ENCODE data around the gene KLHL22. TPM values are rescaled to one million over a fixed set of nuclear protein-coding genes. Genes with fewer than 3 reads are reported as not detected.
A peak's percentile ranks its signal among the peaks of the same experiment; 100 is the strongest.
"Not testable (repeated sequence)": the region's sequence is repeated elsewhere in the genome, so short reads cannot be mapped to it uniquely, and the experiment has no call there.

The KLHL22 gene
- total RNA-seq, 1 experiment from 2014 or later: 30.4 TPM

DNA sequence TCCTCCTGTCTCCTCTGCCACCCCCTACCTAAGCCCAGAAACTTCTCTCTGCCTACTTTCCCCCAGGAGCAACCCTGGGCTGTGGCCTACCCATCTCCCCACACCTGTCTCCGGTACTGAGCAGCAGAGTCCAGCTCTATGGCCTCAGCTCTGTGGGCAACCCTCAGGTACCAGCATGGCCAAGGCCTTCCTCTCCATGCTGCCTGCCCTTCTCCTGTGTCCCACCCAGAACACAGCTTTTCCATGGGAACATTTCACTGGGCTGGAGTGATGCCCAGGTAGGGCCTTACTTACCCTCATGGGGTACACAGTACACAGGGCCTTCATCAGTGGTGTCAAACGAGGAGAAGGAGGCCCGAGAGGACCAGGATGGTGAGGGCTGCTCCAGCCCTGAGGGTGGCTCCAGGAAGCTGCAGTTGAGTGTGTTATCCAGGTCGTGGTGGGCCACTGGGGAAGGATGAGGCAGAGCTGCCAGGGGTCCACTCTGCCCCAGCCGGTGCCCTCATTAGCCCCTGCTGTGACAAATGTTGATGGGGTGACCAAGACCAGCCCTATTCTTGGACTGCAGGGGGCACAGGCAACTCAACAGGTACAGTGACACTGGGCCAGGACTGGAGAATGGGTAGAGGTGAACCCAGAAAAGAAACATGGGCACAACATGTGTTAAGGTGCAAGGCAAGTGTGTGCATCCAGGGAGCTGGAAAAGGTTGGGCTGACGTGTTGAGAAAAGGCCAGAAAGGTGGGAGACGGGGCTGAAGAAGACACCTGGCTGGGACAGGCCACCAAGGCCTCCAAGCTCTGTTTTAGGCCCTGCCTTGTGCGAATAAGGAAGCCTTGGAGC is 68.3 kb downstream of the KLHL22 start:
- in situ Hi-C loops (cut with HindIII; ENCODE audit: low sequenced_read_pairs): no loop called here
- DNase-seq (ENCODE audit: low spot score): no peak

DNA sequence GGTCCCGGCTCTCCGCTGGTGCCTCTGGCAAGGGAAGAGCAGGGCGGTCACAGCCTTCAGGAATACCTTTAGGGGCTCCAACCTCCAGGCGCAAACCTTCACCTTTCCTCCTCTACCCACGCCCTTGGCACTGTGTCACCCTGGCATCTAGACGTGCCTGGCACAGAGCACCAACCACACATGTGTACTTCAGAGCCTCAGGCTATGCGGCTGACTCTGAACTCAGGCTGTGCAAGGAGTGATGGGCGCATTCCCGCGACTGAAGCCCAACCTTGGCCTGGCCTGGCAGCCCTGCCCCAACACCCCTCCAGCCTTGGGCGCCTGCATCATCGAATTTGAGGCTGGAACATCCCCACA is 69.4 kb downstream of the KLHL22 start:
- DNase-seq (ENCODE audit: low spot score): no peak
- in situ Hi-C loops (cut with HindIII; ENCODE audit: low sequenced_read_pairs): no loop called here

DNA sequence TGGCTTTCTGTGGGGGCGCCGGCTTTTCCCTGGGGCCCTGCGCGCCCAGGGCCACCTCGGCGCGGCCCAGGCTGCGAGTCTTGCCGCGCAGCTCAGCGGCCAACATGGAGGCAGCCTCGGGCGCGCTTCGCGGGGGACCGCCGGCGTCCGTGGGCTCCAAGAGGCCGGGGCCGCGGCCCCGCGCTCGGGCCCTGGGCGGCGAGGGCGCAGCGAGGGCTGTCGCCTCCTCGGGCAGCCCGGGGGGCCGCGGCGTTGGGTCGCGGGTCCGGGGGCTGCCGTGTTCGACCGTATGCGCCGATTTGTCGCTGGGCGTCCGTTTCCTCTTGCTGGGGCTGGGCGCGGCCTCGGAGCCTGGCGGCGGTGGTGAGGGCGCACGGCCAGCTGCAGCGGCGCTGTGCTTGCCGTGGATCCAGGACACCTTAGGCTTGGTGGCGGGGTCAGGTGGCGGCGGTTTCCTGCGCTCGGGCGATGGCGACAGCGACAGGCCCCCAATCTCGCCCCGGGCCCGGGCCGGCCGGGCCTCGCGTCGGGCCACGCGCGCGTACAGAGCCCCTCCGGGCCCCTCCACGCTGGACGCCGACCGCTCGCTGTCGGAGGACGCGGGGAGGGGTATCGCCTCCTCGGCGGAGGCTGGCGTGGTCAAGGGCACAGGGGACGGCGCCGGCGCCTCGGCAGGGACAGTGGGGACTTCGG is 69.9 kb downstream of the KLHL22 start:
- in situ Hi-C loops (cut with HindIII; ENCODE audit: low sequenced_read_pairs): no loop called here
- no peak for DNase-seq (ENCODE audit: low spot score)

DNA sequence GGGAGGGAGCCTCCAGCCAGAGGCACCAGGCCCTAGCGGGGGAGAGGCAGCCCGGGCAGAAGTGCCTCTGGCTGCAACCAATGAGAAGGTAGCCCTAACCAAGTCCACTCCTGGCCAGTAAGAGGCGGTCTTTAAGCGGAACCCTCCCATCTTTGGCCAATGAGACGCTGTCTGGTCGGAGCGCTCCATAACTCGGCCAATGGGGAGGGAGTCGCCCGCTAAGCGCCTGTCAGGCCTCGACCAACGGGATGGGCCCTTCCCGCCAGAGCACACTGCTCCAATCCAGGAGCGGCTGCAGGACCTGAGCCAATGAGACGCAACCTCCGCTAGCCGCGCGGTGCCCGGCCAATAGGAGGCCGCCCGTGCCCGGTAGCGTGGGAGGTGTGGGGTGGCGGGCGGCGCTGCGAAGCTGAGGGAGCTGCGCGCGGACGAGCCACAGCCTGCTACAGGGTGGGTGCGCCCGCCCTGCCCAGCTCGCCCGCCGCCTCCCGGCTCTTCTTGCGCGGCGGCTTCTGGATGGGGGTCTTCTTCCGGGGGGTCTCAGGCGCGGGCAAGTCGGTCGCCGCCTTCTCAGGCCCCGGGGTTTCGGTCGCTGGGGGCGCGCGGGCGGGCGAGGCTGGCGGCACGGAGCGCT is 70.5 kb downstream of the KLHL22 start:
- peak; percentile 54 for DNase-seq (ENCODE audit: low spot score)
- in situ Hi-C loops (cut with HindIII; ENCODE audit: low sequenced_read_pairs): no loop called here

GRCh38 chr22:20424568-20424931 is 71.0 kb downstream of the KLHL22 start:
- in situ Hi-C loops (cut with HindIII; ENCODE audit: low sequenced_read_pairs): no loop called here
- no peak for DNase-seq (ENCODE audit: low spot score)

GRCh38 chr22:20423906-20424551 is 71.6 kb downstream of the KLHL22 start:
- in situ Hi-C loops (cut with HindIII; ENCODE audit: low sequenced_read_pairs): no loop called here

GRCh38 chr22:20423008-20423905 is 72.3 kb downstream of the KLHL22 start:
- in situ Hi-C loops (cut with HindIII; ENCODE audit: low sequenced_read_pairs): no loop called here
- DNase-seq (ENCODE audit: low spot score): no peak

More at GRCh38 chr22:20423906-20424551, 71.6 kb downstream of the KLHL22 start:
- no peak for DNase-seq (ENCODE audit: low spot score)

- no peak for DNase-seq (ENCODE audit: low spot score)
- in situ Hi-C loops (cut with HindIII; ENCODE audit: low sequenced_read_pairs): no loop called here
Observed at GRCh38 chr22:20422271-20423007, 73.2 kb downstream of the KLHL22 start.

- DNase-seq (ENCODE audit: low spot score): no peak
- in situ Hi-C loops (cut with HindIII; ENCODE audit: low sequenced_read_pairs): no loop called here
Observed at GRCh38 chr22:20421507-20421874, 74.1 kb downstream of the KLHL22 start.

- no peak for DNase-seq (ENCODE audit: low spot score)
- in situ Hi-C loops (cut with HindIII; ENCODE audit: low sequenced_read_pairs): no loop called here
Observed at GRCh38 chr22:20420157-20420842, 75.3 kb downstream of the KLHL22 start.

- in situ Hi-C loops (cut with HindIII; ENCODE audit: low sequenced_read_pairs): no loop called here
- no peak for DNase-seq (ENCODE audit: low spot score)
Observed at GRCh38 chr22:20419664-20419951, 76.0 kb downstream of the KLHL22 start.

GRCh38 chr22:20418211-20418788 is 77.3 kb downstream of the KLHL22 start:
- in situ Hi-C loops (cut with HindIII; ENCODE audit: low sequenced_read_pairs): no loop called here
- peak; percentile 86 for DNase-seq (ENCODE audit: low spot score)

DNA sequence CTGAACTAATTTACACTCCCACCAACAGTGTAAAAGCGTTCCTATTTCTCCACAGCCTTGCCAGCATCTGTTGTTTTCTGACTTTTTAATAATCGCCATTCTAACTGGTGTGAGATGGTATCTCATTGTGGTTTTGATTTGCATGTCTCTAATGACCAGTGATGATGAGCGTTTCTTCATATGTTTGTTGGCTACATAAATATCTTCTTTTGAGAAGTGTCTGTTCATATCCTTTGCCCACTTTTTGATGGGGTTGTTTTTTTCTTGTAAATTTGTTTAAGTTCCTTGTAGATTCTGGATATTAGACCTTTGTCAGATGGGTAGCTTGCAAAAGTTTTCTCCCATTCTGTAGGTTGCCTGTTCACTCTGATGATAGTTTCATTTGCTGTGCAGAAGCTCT is 79.9 kb downstream of the KLHL22 start:
- DNase-seq (ENCODE audit: low spot score); in situ Hi-C loops (cut with HindIII; ENCODE audit: low sequenced_read_pairs): not testable (repeated sequence)

DNA sequence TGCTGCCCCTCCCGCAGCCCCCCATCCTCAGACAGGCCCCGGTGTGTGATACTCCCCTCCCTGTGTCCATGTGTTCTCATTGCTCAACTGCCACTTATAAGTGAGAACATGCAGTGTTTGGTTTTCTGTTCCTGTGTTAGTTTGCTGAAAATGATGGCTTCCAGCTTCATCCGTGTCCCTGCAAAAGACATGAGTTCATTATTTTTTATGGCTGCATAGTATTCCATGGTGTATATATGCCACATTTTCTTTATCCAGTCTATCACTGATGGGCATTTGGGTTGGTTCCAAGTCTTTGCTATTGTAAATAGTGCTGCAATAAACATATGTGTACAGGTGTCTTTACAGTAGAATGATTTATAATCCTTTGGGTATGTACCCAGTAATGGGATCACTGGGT is 80.4 kb downstream of the KLHL22 start:
- DNase-seq (ENCODE audit: low spot score); in situ Hi-C loops (cut with HindIII; ENCODE audit: low sequenced_read_pairs): not testable (repeated sequence)

GRCh38 chr22:20414450-20414849 is 81.1 kb downstream of the KLHL22 start:
- no peak for DNase-seq (ENCODE audit: low spot score)
- in situ Hi-C loops (cut with HindIII; ENCODE audit: low sequenced_read_pairs): no loop called here

DNA sequence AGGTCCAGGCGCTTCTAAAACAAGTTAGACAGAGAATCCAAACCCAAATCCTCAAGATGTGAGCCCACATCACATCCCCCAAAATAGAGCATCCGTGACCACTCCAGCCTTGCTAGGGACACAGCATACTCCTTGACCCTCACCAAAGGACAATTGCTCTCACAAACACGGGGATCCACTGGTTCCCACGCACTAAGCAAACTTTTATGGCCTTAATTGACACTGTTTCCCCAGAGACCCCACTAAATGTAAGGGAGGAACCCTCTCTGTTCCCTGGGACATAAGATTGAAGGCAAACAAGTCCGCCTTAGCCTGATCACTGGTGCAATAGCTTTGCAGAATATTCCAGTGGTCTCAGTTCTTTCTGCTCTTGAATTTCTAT is 81.5 kb downstream of the KLHL22 start:
- no peak for DNase-seq (ENCODE audit: low spot score)
- in situ Hi-C loops (cut with HindIII; ENCODE audit: low sequenced_read_pairs): no loop called here

DNA sequence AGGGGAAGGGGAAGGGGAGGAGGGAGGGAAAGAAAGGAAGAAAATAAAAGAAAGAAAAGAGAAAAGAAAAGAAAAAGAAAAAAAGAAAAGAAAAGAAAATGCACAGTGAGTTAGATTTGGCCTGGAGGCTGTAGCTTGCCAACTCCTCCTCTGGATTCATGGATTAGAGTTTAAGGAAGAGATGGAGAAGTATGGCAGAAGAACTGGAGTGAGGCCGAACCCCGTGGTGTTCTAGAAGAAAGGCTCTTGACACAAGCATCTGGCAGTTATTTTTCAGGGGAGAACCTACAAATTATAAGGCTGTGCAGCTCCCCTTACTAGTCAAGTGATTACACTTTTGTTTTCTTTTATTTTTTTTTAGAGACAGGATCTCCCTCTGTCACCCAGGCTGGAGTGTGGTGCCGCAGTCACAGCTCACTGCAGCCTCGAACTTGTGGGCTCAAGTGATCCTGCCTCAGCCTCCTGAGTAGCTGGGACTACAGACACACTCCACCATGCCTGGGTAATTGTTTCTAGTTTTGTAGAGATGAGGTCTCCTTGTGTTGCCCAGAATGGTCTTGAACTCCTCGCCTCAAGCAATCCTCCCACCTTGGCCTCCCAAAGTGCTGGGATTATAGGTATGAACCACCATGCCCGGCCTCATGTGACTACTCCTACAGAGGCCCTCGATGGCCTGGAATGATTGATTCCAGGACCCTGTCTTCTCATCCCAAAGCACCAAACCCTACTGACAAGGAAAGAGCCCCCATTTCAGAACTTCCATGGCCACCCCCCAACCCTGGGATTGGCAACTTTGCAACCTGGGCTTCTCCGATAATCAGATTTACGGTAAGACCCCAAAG is 82.2 kb downstream of the KLHL22 start:
- in situ Hi-C loops (cut with HindIII; ENCODE audit: low sequenced_read_pairs): no loop called here
- no peak for DNase-seq (ENCODE audit: low spot score)
